NCI-H1092 (cell line): ENCODE results near the gene MCF2L2.
"Not testable (repeated sequence)": the region's sequence is repeated elsewhere in the genome, so short reads cannot be mapped to it uniquely, and the experiment has no call there.

ENCODE experiments used
- DNase-seq: peaks from one replicate; lab custom pipeline; 2025; lab: John Stamatoyannopoulos, UW

The MCF2L2 gene

DNA sequence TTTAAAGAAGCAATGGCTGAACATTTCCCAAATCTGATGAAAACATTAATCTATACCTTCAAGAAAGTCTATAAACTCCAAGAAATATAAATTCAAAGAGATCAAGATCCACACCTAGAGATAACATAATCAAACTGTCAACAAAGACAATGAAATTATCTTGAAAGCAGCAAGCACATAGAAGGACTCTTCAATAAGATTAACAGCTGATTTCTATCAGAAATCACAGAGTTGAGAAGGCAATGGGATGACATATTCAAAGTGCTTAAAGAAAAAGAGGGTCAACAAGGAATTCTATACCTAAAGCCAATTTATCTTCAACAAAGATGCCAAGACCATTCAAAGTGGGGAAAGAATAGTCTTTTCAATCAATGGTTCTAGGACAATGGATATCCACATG, 224.7 kb downstream of the MCF2L2 start:
- no peak for DNase-seq

DNA sequence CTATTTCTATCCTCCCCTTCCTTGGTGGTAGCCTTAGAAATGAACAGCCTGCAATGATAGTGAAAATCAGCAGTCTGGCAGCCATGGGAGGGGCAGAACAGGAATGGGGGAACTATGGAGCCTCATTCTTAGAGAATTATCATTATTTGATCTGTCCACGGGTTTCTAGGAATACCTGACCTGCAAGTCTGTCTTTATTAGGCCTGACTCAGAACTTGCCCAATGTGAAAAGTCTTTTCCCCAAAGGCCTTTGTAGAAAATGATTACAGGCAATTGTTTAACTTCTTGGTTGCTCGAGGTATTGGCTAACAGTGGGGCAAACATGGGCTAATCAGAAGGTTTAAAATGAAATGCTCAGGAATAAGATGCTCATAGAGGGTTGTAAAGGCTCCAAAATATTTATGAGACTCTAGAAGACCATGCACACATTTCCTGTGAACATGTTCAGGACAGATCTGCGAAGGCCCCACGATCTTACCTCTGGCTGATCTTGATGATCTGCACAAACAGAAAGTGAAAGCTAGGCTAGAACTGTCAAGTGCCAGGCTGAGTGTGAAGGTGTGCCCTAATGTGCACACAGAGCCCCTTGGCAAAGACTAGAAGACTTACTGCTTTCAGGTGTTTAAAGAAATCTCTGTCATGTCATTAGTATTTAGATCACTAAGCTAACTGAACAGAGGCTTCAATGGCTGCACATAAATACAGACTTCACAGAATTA, 226.3 kb downstream of the MCF2L2 start:
- DNase-seq, result no peak

DNA sequence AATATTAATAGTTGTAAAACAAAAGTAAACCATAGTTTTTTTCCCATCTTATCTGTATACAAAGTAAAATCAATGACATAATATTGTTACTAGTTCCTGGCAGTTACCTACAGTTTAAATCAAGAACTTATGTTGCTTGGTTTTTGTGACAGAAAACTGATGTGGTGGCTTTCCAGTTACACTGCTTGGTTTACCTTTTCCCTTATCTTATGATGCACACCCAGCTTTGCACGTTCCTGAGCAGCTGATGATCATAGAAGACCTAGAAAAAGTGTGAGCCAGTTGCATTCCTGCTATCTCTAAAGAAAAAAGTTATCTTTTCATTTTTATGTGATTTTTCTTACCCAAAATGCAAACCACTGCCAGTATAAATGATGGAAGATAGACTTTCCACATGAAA, 229.5 kb downstream of the MCF2L2 start:
- DNase-seq, result no peak

DNA sequence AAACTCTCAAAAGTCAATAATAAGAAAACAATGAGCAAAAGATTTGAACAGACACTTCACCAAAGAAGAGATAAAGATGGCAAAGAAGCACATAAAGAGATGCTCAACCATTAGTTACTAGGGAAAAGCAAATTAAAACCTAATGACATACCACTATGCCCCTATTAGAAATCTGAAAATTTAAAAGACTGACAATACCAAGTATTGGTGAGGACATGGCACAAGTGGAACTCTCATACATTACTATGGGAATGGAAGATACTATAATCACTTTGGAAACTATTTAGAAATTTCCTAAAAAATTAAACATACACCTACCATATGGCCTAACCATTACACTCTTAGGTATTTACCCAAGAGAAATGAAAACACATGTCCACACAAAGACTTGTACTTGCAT, 230.7 kb downstream of the MCF2L2 start:
- no peak for DNase-seq

DNA sequence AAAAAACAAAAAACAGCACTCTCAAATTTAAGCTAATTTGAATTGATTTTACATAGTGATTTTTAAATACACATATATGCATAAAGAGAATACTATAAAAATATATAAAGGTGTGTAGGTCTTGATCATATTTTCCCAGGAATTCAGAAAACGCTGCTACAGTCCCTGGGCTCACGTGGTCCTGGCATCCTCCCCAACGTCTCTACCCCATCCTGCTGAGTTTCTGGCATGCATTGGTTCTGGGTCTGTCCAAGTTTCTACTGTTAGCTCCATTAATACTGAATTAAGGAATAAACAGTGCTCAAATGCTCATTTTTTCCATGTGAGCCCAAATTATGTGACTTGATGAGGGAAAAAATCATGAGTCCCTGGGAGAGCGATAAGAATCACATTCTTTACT, 233.2 kb downstream of the MCF2L2 start:
- DNase-seq, result no peak

DNA sequence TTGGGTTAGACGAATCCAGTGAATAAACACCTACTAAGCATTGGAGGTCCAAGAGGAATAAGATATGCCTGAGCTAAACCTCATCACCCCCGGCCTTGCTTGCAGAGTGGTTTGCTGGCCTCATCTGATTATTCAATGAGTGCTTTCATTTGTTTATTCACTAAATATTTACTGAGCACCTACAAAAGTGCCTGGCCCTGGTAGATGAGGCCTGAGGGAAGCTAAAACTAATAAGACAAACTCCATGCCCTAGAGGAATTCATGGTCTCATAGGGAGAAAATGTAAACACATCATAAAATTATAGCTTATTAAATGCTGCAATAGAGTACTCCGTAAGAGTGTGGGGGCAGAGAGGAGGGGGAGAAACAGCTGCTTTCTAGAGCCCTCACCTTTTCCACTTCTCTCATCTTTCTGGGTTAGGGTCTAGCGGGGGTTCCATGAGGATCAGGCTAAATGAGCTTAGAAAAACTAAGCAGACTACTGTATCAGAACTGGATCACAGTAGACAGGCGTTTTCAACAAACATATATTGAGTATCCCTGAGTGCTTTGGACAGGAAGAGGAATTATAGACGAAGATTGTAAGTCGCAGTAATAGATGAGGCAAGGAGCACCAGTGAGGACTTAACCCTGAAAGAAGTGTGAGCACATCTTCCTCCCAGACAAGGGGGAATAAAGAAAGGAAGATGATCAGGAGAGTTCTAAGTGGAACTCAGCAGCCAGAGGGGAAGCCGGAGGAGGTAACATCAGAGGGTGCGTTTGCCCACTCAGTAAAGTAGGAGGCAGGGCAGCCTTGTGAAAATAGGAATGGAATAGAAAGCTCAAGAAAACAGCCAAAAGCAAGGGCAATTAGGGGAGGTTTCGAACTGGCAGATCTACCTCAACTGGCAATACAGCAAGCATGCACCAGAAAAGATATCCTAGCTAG, 234.4 kb downstream of the MCF2L2 start:
- peak; percentile 14 for DNase-seq

DNA sequence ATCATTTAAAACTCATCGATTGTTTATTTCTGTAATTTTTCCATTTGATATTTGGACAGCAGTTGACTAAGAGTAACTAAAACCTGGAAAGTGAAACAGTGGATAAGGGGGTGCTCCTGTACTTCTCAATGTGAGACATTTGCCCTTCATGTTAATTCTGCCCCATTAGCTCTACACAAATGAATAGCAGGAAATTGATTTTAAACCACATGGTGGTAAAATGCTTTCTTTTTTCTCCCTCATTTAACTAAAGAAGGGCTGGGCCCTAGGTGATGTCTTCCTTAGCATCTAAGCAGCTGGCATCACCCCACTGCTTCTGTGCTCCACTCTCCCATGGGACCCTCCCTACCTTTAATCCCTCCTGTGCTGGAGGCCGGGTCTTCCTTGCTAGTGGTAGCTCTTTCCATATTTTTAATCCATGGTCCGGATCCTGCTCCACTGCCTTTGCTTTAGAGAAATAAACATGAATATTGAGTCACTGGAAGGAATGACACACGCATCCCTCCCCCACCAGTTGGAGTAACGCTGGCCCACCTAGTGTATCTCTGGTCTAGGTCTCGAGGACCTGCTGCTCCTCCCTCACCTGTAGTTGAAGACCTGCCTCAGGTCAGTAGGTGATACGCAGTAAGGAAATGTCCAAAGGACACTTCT, 235.6 kb downstream of the MCF2L2 start:
- no peak for DNase-seq

DNA sequence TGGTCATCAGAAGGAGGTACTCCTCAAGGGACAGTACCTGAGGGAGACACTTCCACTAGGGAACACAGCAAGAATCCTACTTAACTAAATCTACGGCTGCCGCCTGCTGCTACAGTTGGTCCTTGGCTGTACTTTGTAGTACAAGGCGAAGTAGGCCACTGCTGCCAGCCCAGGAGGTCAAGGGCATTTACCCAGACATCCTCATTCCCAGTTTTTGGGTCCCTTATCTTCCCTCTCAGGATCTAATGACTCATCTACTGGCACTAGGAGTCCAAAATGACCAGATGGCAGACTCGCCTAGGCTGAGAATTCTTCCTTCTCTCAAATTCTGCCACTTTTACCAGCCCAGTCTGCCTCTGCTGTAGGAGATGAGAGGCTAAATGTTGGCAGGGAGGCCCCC, 238.8 kb downstream of the MCF2L2 start:
- no peak for DNase-seq

DNA sequence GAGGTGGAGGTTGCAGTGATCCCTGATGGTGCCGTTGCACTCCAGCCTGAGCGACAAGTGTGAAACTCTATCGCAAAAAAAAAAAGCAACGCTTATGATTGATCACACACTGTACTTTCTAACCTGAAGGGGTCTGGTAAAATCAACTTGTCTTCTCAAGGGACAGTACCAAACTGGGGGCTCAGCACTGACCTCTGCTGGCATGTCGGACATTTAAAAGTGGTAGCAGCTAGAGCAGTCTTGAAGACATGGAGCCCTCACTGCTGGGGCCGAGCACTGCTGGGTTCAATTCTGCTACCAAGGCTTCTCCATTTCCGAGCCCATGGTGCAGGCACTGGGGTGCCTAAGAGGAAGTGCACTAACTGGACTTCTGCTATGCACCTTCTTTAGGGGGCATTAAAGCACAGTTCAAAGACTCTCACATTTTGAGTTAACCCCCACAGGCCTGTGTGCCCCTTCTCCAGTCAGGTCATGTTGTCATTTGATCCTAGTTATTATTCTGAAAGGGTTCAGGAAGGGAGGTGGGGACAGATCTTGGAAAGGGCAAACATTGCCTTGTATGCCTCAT, 239.4 kb downstream of the MCF2L2 start:
- no peak for DNase-seq

DNA sequence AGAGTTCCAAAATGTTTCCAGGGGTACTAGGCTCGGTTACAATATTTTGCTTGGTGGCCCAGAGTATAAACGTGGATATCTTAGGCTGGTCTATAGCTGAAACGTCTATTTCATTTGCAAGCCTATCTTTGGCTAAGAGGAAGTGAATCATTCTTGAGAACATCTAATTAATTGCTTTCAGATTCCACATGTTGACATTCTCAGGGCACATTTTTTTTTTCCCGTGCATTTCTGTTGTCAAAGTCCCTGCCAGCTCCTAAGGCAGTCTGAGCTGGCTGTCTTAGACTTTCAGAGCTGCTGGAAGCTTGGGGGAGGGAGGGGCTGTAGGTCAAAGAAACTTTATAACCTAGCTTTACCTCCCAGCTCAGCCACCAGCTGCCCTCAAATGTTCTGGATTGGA, 242.7 kb downstream of the MCF2L2 start:
- DNase-seq, result no peak

DNA sequence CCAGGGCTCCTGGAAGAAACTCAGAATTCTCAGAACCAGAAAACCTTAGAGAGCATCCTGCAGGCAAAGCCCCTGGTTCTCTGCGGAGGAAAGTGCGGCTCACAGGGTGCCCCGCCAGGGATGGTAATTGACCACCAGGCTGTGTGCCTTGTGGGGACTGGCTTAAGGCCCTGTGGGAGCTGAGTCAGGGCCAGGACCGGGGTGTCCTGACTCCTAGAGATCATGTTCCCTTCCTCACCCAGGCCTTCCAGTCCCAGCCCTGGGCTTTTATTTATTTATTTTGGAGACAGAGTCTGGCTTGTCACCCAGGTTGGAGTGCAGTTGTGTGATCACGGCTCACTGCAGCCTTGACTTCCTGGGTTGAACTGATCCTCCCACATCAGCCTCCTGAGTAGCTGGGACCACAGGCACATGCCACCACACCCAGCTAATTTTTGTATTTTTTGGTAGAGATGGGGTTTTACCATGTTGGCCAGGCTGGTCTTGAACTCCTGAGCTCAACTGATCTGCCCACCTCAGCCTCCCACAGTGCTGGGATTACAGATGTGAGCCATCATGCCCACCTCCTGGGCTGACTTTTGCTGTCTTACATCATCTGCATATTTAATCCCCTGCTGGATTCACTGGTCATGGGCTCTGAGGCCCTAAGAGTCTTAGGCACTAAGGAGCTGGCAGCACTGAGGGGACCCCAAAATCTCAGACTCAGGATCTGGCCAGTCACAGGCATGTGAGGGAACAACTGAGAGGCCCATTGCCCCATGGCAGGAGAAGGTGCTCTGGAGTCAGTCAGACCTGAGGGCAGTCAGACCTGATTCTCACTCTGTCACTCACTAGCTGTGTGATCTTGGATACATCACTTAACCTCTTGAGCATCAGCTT, 245.4 kb downstream of the MCF2L2 start:
- no peak for DNase-seq

DNA sequence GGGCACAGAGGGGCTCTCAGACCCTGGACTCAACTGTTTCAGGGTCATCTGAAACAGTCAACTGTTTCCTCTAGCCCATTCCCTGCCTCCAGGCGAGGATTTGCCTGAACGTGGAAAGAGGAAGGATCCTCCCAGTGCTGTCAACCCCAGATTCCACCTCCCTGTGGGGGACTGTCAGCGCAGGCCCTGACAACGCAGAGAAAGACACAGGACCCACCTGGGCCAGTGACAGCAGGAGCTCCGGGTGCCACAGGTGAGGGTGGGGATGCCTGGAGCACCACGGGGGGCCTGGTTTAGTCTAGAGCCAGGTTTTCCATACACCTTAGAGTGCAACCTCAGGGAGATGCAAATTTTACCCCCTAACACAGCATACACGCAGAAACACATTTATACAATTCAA, 246.3 kb downstream of the MCF2L2 start:
- DNase-seq, result no peak

DNA sequence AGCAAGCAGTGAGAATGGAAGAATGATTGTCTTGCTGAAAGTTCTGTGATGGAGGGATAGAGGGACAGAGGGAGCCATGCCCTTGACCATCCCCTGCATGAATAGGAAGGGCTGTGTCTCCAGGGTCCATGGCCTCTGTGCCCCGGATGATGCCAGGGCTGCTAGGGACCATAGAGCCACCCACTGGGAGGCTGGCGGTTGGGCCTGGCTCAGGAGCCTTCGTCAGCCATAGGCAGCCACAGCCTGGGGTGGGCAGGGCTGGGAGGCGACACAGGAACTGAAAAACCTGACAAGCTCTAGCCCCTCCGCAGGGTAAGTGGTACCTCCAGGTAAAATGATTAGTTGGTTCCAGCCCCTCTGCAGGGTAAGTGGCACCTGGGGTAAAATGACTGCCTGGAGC, 246.8 kb downstream of the MCF2L2 start:
- no peak for DNase-seq

DNA sequence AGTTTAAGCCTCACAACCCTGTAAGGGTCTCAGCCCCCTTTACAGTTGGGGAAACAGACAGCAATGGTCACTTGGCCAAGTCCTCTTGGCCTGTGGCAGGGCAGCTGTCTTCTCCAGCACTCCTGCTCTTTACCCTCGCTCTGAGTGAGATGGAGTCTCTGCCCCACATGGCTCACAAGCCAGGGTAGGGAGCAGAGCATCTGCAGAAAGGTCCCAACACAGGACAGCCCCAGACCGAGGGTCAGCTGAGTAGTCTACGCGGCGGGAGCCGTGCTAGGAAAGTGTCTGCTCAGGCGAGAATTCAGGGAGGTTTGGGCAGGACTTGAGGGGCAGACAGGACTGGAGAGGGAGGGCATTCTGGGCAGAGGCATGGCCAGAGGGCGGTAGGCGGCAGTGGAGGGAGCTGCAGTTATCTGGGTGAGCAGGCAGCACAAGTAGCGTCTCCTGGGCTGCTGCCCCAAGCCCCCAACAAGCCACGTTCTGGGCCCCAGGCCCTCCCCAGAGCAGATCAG, 247.6 kb downstream of the MCF2L2 start:
- no peak for DNase-seq

DNA sequence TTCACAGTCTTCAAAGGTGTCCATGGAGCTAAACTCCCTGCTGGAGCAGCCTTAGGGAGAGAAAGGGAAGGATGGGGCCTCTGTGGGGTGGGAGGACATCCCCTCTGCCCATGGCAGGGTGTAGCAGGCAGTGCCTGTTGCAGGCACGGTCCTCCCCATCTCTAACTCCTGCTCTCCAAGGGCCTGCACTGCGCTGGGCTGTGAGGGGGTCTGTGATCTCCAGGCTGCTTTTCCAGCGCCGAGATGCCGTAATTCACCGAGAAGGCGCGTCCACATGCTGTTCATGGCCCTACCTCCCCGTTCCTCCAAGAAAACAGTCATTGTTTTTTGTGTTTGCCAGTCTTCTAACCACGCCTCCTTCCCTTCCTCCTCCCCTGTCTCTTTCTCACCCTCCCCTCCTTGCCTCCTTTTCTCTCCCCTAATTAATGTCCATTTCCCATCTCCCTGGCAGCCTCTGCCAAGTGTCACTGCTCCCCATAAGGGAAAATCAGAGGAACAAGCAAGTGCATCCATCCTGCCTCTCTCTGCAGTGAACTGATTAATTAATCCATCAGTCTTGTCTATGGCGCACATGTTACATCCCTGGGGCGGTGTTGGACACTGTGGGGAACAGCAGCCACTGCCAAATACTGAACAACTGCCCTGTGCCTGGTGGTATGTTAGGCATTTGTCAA, 248.2 kb downstream of the MCF2L2 start:
- DNase-seq, result no peak

DNA sequence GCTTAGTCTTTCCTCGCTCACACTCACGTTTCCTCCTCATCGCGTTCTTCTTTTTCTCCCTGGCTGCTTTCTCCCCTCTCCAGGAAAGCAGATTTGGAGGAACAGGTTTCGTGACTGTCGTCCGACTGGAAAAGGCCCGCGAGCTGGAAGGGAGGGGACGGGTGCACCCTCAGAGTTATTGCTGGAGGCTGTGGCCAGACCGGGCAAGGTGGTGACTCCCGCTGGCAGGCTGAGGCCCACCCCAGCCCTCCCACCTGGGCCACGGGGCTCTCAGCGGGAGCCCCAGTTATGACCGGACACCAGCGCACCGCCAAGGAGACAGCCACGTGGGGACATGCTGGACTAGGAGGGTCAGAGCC, 248.9 kb downstream of the MCF2L2 start:
- DNase-seq, result not testable (repeated sequence)

DNA sequence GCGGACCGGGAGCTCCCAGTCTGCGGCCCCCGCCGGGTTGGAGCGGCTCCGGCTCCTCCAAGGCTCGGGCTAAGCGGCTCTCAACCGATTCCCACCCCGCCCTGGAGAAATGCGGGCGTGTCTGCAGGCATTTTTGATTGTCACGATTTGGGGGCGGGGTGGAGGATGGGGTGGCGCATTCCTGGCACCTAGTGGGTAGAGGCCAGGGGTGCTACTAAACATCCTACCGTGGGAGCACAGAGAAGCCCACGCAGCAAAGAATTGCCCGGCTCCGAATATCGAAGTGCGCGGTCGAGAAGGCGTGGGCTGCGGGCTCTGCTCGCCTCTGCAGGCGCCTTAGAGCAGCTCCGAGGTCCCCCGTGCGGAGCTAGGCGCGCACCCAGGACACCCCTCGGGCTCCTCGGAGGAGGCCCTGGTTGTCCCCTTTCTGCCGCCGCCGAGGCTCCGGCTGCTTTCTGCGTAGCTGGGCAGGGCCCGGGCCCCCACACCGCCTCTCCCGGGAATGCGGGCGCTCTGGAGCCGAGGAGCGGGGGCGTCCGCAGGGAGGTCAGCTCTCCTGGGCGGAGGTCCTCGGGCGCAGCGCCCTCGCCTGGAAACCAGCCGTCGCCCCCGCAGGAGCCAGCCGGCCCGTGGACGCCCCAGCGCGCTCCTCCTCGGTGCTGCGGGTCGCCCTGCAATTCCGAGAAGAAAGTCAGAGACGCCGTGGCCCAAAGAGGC, 249.4 kb downstream of the MCF2L2 start:
- no peak for DNase-seq

DNA sequence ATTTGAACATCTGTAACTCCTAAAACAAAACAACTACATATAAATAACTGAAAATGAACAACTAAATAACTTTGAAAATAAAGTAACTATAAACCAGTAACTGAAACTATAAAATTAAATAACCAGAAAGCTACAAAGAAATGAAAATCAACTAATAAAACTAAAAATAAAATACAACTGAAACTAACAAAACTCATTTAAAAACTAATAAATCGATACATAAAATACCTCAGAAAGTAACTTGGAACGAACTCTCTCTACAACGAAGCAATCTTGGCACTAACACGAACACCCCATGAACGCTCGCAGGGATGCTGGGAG, 249.9 kb downstream of the MCF2L2 start:
- DNase-seq, result no peak

DNA sequence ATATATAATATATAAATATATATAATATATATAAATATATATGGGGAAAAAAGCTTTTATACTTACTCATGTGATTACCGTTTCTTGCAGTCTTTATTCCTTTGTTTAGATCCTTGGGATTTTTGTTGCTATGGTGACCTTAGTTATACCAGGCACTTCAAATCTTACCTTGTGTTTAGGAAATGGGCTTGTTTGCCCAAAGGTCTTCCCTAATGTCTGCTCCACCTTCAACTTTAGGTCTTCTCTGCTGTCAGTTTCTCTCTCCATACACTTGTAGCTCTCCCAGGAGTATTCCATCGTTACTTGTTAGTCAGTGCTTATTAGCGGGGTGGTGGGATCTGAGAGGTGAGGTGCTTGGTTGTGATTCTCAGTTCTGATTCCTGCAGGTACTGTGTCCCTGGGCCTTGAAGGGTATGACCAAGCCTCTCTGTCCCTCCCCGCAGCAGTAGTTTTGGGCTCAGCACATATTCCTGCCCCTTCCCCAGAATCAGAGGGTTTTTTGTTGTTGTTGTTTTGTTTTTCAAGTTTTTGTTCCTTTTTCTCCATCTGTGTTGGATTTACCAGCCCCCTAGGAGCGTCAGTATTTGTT, 256.3 kb downstream of the MCF2L2 start:
- no peak for DNase-seq

DNA sequence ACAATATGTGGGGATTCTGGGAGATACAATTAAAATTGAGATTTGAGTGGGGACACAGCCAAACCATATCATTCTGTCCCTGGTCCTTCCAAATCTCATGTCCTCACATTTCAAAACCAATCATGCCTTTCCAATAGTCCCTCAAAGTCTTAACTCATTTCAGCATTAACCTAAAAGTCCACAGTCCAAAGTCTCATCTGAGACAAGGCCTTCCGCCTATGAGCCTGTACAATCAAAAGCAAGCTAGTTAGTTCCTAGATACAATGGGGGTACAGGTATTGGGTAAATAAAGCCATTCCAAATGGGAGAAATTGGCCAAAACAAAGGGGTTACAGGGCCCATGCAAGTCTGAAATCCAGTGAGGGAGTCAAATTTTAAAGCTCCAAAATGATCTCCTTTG, 260.4 kb downstream of the MCF2L2 start:
- not testable (repeated sequence) for DNase-seq
